Stimulated activated naive CD8-positive, alpha-beta T cell treated with anti-CD3 and anti-CD28 coated beads, Interleukin-15, Interleukin-2, amounts not matched to agents 100 U/mL and 50 U/mL, for 24 hours (primary cell): ENCODE measurements around the gene PRKCB.
"Not testable (repeated sequence)": the region's sequence is repeated elsewhere in the genome, so short reads cannot be mapped to it uniquely, and the experiment has no call there.

ENCODE experiments used
- ATAC-seq: fragments of 150-1000 bp; cut with Tn5 transposase; one replicate; pipeline ENCODE4 v1.10.0; 2021
- DNase-seq: peaks from one replicate; pipeline ENCODE4 v3.0.0; 2021

Gene PRKCB

DNA sequence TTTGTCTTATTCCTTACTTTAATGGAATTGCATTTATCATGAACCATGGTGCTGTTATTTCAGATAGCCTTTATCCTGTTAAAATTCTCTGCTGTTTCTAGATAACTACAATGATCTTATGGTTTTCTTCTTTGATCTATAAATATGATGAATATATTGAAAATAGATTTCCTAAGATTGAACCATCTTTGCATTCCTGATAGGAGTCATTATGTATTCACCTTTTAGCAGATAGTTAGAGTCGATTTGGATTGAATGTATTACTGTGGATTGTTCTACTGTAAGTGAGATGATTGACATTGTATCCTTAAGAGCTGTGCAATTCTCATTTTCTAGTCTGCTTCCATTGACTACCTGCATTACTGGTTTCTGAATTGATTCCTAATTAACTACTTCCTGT, 255.3 kb downstream of the PRKCB start:
- DNase-seq: no peak
- ATAC-seq: no peak

GRCh38 chr16:24093049-24093448, 257.3 kb downstream of the PRKCB start:
- DNase-seq (no peak), ATAC-seq (no peak)

DNA sequence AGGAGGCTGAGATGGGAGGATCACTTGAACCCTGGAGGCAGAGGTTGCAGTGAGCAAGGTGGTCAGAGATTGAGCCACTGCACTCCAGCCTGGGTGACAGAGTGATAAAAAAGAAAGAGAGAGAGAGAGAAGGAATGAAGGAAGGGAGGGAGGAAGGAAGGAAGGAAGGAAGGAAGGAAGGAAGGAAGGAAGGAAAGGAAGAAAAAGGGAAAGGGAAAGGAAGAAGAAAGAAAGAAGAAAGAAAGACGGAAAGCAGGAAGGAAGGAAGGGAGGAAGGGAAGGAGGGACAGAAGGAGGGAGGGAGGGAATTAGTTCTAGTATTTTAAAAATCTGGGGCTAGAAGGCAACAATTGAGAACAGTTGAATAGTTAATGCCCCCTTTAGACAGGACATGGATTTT, 258.9 kb downstream of the PRKCB start:
- DNase-seq (no peak), ATAC-seq (no peak)

- ATAC-seq (no peak), DNase-seq (no peak)
These were observed 263.1 kb downstream of the PRKCB start for GRCh38 chr16:24098896-24099295.

GRCh38 chr16:24101431-24101830, 265.6 kb downstream of the PRKCB start:
- DNase-seq: no peak
- no peak for ATAC-seq

GRCh38 chr16:24102209-24102660, 266.5 kb downstream of the PRKCB start:
- ATAC-seq: no peak

GRCh38 chr16:24105471-24105870, 269.7 kb downstream of the PRKCB start:
- ATAC-seq, DNase-seq: not testable (repeated sequence)

More at GRCh38 chr16:24102209-24102660, 266.5 kb downstream of the PRKCB start:
- DNase-seq: no peak

GRCh38 chr16:24108090-24108489, 272.3 kb downstream of the PRKCB start:
- not testable (repeated sequence) for DNase-seq, ATAC-seq

DNA sequence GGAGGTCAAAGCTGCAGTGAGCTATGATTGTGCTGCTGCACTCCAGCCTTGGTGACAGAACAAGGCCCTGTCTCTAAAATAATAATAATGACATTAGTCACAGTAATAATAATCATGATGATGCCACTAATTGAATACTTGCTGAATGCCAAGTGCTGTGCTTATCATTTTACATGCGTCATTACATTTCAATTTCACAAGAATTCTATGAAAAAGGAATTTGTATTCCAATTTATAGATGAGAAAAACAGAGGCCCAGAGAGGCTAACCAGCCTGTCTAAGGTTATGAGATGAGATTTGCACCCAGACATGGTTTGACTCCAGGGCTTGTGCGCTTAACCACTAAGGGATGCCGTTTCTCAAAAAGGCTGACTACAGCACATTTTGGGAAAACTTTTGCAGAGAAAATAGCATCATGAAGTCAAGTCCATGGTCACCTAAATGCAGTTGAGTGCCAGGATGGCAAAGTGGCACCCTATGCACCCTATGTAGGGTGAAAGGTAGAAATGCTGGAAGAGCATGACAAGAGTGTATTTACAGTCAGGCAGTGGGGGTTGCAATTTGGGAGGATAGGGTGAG, 276.0 kb downstream of the PRKCB start:
- ATAC-seq (no peak), DNase-seq (no peak)

DNA sequence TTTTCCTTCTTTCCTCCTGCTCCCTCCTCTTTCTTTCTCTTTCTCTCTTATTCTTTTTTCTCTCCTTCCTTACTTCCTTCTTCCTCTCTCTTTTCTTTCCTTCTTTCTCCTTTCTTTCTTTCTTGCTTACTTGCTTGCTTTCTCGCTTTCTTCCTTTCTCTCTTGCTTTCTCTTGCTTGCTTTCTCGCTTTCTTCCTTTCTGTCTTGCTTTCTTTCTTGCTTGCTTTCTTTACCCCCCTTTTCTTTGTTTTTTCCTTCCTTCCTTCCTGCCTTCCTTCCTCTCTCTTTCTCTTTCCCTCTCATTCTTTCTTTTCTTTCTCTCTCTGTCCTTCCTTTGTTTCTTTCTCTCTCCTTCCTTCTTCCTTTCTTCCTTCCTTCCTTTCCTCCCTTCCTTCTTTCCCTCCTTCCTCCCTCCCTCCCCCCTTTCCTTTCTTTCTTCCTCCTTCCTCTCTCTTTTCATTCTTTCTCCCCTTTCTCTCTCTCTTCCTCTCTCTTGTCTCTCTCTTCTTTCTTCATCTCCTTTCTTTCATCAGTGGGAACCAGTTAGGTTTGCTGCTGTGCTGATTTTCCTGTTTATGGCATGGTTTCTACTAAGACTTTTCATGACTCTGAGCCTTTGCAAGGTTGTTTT, 277.4 kb downstream of the PRKCB start:
- DNase-seq (no peak), ATAC-seq (no peak)

DNA sequence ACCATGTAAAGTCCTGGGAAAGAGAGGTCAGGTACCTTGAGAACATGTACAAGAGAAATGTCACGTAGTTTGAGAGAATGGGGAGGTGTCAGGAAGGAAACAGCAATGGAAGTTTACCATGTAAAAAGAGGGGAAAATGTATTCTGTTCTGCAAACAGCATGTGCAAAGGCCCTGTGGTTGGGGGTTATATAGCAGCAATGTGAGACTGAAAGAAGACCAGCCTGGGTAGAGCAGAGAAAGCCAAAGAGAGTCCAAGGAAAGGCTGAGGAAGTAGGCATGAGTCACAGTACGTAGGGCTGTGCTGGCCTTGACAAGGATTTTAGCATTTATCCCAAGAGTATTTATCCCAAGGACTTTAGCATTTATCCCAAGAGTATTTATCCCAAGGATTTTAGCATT, 279.1 kb downstream of the PRKCB start:
- no peak for DNase-seq
- no peak for ATAC-seq

GRCh38 chr16:24116046-24116776, 280.4 kb downstream of the PRKCB start:
- DNase-seq (no peak), ATAC-seq (no peak)

GRCh38 chr16:24116989-24117388, 281.2 kb downstream of the PRKCB start:
- ATAC-seq: no peak
- DNase-seq: no peak

GRCh38 chr16:24117680-24118079, 281.9 kb downstream of the PRKCB start:
- DNase-seq (no peak), ATAC-seq (no peak)

- no peak for ATAC-seq
- DNase-seq: no peak
These were observed 282.5 kb downstream of the PRKCB start for GRCh38 chr16:24118126-24118821.

DNA sequence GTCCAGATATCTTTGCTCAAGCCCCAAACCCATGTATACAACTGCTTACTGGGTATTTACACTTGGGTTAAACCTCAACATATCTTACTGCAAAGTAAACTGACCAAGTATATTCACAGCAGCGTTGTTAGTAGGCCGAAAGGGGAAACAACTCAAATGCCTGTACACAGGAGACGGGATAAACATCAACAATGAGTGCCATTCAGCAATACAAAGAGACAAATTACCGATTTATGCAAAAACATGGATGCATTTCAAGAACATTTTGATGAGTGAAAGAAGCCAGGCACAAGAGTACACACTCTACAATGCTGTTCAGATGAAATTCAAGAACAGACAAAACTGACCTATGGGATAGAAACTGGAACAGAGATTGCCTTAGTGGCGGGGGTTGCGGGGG, 284.0 kb downstream of the PRKCB start:
- no peak for ATAC-seq

DNA sequence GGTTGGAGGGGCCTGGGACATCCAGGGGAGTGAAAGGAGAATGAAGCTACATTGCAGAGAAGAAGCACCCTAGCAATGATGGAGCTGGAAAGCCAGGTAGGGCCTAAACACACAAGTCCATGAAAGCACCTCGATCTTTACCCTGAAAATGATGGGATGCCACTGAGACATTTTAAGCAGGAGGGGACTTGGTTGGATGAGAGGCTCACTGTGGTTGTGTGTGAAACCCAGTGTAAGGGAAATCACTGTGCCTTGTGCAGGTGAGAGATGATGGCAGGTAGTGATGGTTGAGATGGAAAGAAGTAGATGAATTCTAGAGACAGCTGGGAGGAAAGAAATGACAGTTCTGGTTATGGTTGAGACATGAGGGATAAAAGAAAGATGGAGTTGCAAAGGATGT, 287.5 kb downstream of the PRKCB start:
- ATAC-seq: no peak
- DNase-seq: no peak

More for the DNA sequence above, 284.0 kb downstream of the PRKCB start:
- no peak for DNase-seq

- no peak for DNase-seq
- no peak for ATAC-seq
These were observed 288.5 kb downstream of the PRKCB start for GRCh38 chr16:24124291-24124690.

DNA sequence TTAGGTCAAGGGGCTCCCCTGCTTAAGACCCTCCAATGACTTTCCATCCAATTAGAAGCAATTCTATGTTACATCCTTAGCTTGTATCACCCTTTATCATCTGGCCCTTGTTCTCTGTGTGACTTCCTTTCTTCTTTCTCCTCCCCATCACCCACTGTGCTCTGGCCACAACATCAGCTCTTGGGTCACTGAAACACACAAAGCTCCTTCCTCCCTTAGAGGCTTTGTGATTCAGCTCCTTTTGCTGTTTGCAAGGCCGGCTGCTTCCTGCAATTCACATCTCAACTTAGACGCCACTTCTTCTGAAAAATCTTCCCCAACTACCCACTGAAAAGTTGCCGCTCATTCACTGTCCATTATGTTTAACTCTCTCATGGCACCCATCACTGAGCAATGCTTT, 289.4 kb downstream of the PRKCB start:
- DNase-seq (no peak), ATAC-seq (no peak)

DNA sequence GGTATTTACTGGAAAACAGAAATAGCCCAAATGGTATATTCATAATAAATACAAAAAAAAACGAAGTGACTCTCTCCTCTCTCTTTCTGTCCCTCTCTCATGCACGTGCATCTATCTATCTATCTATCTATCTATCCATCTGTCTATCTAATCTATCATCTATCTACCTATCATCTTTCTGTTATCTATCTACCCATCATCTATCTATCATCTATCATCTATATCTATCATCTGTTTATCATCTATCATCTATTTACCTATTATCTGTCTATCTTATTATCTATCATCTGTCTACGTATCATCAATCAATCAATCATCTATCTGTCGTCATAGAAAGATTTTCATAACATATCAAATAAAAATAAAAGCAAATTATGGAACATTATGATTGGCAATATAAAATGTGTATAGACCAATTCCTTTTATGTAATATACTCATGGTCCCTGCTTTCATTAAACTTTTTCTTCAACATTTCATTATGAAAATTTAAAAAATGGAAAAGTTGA, 293.7 kb downstream of the PRKCB start:
- ATAC-seq: no peak

DNA sequence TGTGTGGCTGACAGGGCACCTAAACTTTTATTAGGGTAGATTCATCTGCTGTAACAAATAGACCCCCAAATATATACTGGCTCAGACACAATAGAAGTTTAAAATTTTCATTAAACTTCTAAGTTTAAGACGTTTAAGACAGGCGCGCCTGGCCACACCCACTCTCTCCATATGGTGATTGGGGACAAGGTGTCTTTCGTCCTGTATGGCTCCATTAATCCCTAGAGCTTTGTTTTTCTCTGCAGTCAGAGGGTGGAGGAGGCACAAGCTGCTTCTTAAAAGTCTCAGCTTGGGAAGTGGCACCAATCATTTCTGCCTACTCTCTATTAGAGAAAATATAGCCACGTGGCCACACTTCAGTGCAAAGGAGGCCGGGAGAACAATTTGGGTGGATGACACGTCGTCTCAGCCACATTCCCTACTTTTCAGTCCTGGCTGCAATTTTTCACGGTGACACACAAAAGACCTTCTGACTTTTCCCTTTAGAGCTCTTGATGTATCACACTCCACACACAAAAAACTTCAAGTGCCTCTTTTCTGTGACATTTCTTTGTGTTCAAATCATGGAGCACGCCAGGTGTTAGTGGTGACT, 294.8 kb downstream of the PRKCB start:
- ATAC-seq (no peak), DNase-seq (no peak)

More for the DNA sequence above, 293.7 kb downstream of the PRKCB start:
- no peak for DNase-seq

GRCh38 chr16:24131294-24131693, 295.5 kb downstream of the PRKCB start:
- ATAC-seq: no peak
- DNase-seq: no peak
